IPS-NIHi7 (cell line): ENCODE data around the gene ANKRD55.

Experiments
- DNase-seq: peaks from one replicate; pipeline ENCODE4 v3.0.0; 2012; ENCODE audit warnings: mixed read lengths; ENCODE audit errors: extremely low spot score

Gene ANKRD55

GRCh38 chr5:56078278-56079156 lies 154.6 kb downstream of the ANKRD55 start:
- DNase-seq, result no peak

GRCh38 chr5:56077796-56078233 lies 155.3 kb downstream of the ANKRD55 start:
- no peak for DNase-seq

GRCh38 chr5:56076486-56076885 lies 156.6 kb downstream of the ANKRD55 start:
- DNase-seq, result no peak

GRCh38 chr5:56075361-56075760 lies 157.8 kb downstream of the ANKRD55 start:
- DNase-seq, result no peak

- DNase-seq, result no peak
These were observed 160.0 kb downstream of the ANKRD55 start for GRCh38 chr5:56072863-56073766.

- no peak for DNase-seq
These were observed 161.7 kb downstream of the ANKRD55 start for GRCh38 chr5:56071470-56071869.

- no peak for DNase-seq
These were observed 162.2 kb downstream of the ANKRD55 start for GRCh38 chr5:56070851-56071465.

GRCh38 chr5:56069652-56070226 lies 163.4 kb downstream of the ANKRD55 start:
- DNase-seq, result no peak

- DNase-seq, result no peak
These were observed 166.1 kb downstream of the ANKRD55 start for GRCh38 chr5:56066931-56067450.

- no peak for DNase-seq
These were observed 168.1 kb downstream of the ANKRD55 start for GRCh38 chr5:56064984-56065383.

GRCh38 chr5:56060276-56061110 lies 172.6 kb downstream of the ANKRD55 start:
- DNase-seq, result no peak

GRCh38 chr5:56059854-56060253 lies 173.3 kb downstream of the ANKRD55 start:
- DNase-seq, result no peak

GRCh38 chr5:56056875-56057274 lies 176.3 kb downstream of the ANKRD55 start:
- DNase-seq, result no peak

- no peak for DNase-seq
These were observed 177.3 kb downstream of the ANKRD55 start for GRCh38 chr5:56055859-56056258.

- no peak for DNase-seq
These were observed 177.8 kb downstream of the ANKRD55 start for GRCh38 chr5:56055287-56055686.

GRCh38 chr5:56054666-56055065 lies 178.5 kb downstream of the ANKRD55 start:
- DNase-seq, result no peak

GRCh38 chr5:56053363-56053762 lies 179.8 kb downstream of the ANKRD55 start:
- no peak for DNase-seq

GRCh38 chr5:56052735-56053134 lies 180.4 kb downstream of the ANKRD55 start:
- DNase-seq, result no peak

GRCh38 chr5:56050551-56051255 lies 182.4 kb downstream of the ANKRD55 start:
- no peak for DNase-seq
